Raji (cell line): ENCODE data around the gene GMPPA.

Experiments used
- POLR2A ChIP-seq: IDR thresholded peaks from 2 replicates; pipeline ENCODE4 v1.6.1; 2011; ENCODE audit warnings: low read depth, low read length, control low read depth; ENCODE audit not compliant: insufficient read depth

Gene GMPPA

DNA sequence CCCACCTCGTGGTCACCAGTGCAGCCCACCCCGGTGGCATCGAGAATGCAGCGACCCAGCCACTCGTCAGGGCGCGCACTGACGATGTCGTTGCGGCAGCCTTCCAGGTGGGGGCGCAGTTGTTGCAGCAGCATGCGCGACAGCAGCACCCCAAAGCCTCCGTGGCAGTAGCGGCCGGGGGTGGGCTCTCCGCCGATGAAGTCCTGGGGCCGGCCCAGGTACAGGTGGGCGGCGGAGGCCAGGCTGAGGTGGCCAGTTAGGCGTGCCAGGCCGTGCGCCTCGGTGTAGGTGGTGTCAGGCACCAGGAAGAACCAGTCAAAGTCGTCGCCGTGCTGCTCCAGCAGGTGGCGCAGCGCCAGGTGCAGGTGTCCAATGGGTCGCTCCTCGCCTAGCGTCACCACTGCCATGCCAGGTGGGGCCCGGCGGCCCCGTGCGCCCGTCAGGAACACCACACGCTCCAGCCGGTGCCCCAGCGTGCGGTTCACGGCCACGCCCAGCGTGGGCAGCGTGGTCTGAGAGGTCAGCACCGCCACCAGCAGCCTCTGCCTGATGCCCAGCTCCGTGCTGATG lies 43.0 kb downstream of the GMPPA start:
- peak; percentile 45; the same call in 1 of the 2 replicates for TF ChIP-seq POLR2A

DNA sequence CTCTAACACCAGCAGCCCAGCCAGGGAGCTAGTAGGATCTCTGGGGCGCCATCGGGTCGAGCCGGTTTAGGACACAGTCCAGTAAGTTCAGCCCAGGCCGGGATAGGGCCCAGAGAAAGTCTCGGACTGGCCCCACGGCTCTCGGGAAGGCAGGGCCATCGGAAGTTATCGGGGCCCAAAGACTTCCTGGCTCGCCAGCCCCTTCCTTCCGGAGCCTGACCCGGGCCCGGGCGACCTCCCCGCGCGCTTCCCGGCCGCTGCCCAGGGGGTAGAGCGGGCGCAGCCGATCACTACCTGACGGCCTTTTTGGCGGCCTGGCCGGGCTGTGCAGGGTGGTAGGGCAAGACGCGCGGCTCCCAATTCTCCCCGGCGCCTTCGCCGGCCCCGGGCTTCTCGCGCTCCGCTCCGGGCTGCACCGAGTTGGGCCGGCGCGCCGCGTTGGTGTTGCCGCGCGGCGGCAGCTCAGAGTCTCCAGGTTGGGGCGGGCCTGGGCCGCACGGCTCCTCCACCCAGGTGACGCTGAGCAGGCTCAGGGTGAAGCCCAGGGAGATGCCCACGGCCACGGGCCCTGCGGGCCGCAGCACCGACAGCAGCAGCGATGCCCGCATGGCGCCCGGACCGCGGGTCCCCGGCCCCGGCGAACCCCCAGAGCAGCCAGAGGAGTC lies 44.4 kb downstream of the GMPPA start:
- TF ChIP-seq POLR2A = no peak; the same call in 1 of the 2 replicates

DNA sequence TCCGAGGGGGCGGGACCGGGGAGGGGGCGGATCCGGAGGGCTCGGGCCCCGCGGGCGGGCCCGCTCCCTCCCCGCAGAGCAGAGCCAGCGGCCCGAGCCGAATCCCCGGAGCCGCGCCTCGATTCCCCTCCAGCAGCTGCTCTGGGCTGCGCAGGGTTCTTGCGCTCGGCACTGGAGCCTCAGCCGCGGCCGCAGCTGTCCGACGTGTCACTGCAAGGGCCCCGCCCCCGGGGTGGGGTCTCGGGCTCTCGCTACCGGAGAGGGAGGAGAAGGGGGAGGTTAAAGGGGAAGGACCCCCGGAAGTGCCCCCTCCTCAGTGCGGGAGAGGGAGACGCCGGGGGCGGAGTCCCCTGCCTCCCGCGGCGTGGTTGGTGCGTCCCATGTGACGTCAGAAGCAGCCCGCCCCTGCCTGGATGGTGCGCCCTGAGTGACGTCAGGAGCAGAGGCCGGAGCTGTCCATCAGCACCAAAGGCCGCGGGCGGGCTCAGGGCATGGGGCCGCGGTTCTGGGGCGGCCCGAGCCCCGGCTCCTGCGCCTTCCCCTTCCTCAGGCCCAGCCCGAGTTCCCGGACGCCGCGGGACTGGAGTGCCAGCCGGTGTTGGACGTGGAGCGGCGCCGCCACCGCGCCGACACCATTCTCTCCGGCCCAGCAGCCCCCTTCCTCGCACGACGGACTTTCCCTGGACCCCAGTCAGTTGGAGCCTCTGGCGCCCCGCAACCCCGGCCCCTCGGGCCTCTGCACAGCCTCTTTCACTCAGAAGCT lies 45.1 kb downstream of the GMPPA start, which contains the start of the genes CHPF and TMEM198:
CHPF (minus strand) TSS at position 214 of the 763 bp plus-strand sequence. CDS start 271 bp downstream, outside the sequence.
TMEM198 (plus strand) TSS at position 433 of the 763 bp plus-strand sequence. CDS start 700 bp downstream, outside the sequence.
- TF ChIP-seq POLR2A = peak; percentile 70

DNA sequence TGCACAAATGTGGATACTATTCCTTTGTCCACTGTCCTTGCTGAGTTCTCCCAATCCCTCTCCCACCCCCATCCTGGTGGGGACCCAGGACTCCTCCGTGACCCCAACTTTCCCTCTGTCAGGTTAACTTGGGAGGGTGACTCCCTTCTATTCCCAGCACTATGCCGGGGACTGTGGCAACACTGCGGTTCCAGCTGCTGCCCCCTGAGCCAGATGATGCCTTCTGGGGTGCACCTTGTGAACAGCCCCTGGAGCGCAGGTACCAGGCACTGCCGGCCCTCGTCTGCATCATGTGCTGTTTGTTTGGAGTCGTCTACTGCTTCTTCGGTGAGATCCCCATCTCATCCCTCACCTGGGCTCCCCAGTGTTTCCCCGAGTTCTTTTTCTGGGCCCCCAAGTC lies 45.9 kb downstream of the GMPPA start:
- TF ChIP-seq POLR2A = no peak

DNA sequence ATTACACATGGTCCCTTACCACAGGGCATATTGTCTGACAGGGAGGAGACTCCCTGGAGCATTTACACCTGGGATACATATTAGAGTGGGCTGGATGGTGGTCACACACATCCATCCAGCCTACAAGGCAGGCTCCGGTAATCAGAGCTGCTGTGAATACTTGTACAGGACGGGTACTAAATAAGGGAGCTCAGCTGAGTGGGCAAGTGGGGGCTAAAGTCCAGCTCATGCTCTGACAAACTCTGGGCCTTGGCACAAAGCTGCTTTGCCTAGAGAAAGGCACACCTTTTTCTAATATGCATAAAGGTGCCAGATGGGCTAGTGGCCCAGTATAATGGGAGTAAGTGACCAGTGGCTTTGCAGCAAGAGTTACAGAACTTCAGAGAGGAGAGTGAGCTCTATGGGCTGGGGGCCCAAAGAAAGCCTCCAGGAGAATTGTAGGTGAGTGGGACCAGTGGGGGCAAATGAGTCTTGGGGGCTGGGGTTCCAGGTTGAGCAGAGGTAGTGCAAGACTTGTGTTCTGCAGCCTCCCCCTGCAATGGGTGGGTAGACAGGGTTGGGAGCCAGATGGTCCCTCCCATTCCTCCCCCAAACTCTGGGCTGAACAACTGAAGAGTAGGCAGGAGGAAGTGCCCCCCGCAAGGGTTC lies 46.7 kb downstream of the GMPPA start:
- TF ChIP-seq POLR2A = no peak

DNA sequence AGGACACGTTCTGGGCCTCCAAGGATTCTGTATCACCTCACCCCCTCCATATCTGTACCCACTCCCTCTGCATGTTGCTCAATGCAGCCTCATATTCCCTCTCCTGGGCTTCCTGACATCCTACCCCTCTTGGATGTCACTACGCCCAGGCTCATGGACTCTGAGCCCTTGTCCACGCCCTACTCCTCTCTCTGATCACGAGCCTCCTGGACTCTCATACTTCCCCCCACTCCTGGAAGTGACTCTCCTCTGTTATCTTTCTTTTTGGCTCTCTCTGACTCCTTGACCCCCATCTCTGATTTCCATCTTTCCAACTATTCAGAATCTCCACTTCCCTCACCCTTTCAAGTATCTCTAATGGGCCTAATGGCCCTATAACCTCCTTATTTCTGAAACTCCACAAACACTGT lies 47.3 kb downstream of the GMPPA start:
- TF ChIP-seq POLR2A = no peak

DNA sequence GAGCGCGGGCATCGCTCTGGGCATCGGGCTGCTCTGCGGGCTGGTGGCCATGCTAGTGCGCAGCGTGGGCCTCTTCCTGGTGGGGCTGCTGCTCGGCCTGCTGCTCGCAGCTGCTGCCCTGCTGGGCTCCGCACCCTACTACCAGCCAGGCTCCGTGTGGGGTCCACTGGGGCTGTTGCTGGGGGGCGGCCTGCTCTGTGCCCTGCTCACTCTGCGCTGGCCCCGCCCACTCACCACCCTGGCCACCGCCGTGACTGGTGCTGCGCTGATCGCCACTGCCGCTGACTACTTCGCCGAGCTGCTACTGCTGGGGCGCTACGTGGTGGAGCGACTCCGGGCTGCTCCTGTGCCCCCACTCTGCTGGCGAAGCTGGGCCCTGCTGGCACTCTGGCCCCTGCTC lies 48.9 kb downstream of the GMPPA start:
- TF ChIP-seq POLR2A = no peak

DNA sequence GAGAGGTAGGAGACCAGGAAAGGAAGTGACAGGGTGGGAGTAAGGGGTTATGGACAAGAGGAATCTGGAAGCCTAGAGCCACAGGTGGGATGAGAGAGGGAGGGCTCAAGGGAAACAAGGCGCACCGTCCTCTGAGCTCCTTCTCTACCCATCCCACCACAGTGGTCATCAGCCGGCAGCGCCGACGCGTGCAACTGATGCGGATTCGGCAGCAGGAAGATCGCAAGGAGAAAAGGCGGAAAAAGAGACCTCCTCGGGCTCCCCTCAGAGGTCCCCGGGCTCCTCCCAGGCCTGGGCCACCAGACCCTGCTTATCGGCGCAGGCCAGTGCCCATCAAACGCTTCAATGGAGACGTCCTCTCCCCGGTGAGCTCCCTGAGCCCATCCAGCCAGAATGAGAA lies 50.3 kb downstream of the GMPPA start:
- TF ChIP-seq POLR2A = no peak

DNA sequence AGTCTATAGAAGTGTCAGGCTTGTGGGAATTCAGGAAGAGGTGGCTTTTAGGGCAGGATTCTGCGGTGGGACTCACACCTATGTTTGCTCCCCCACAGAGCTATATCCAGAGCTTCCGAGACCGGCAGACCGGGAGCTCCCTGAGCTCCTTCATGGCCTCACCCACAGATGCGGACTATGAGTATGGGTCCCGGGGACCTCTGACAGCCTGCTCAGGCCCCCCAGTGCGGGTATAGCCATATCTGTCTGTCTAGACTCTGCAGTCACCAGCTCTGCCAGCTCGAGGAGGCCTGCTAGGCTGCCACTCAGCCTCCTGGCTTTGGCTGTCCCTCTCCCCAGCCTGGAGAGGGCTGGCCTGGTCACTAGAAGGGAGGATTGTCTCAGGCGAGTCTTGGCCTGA lies 50.9 kb downstream of the GMPPA start:
- no peak for TF ChIP-seq POLR2A

DNA sequence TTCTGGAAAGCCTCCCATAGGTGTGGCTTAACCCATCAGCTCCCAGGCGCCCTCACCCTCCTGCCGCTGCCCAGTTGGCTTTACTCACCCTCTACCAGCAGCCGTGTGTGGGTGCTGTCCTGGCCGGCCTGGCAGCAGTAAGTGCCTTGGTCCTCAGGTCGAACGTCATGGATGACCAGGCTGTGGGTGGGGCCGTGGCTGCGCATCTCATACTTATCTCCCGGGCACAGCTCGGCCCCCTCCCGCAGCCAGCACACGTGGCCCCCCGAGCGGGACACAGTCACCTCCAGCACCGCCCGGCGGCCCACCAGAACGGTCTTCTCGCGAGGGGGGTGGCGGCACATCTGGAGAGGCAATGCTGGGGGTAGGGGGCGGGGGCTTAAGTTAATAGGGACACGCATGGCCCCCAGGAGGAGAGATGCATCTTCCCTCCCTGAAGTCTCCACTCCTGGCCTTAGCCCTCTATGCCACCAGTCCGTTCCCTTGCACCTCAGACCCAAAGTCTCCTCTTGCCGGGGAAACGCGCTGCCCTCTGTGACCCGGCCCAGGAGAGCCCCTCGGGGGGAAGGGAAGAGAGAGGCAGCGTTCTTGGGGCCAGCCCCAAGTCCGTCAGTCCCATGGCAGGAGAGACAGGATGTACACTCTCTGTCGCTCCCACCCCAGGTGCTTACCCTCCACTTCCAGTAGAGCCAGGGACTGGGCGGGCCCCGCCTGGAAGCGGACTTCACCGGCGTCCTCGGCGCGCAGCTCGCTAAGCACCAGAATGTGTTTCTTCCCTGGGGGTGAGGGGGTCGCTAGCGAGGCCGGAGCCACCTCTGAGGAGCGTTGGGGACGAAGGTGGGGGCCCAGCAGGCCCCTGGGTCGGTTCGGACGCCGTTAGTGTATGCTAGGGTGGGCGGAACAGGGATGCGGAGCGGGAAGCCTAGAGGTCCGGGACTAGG lies 53.0 kb downstream of the GMPPA start:
- TF ChIP-seq POLR2A = no peak

DNA sequence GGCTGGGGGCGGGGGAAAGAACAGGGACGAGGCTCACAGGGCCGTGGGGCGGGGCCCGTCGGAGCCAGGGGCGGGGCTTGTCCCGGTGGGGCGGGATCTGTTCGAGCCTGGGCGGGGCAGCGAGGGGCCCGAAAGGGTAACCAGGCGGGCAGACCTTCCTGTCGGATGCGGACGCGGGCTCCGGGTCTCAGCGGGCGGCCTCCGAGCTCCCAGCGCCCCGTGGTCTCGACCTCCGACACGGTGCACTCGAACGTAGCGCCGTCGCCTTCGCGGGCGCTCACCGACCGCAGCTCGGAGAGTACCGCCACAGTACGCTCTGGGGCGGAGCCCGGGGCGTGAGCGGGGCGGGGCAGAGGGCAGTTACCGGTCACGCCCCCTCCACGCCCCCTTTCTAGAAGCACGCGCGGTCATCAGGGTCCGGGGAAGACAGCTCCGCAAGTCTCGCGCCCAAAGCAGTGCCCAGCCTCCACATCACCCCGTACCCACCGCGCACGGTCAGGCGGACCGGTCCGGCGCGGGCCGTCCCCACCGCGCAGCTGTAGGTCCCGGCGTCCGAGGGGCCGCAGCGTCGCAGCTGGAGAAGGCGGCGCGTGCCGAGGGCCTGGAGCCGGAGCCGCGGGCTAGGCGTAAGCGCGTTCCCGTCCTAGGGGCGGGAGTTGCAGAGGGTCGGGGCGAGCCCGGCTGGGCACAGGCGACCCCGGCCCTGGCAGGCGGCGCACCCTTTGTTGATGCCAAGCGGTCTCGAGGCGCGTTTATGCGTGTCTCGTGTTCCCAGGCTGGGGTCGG lies 53.9 kb downstream of the GMPPA start:
- no peak for TF ChIP-seq POLR2A

DNA sequence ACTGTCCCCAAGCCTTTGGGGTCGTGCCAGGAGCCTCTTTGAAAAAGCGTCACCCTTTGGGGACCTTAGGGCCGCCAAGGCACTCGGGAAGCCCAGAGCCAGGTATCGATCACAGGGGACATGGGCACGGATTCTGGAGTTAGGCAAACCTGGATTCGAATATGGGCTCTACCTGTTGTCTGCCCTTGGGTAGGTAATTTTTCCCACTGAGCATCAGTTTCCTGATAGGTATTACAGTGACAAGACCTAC lies 54.4 kb downstream of the GMPPA start:
- no peak for TF ChIP-seq POLR2A

DNA sequence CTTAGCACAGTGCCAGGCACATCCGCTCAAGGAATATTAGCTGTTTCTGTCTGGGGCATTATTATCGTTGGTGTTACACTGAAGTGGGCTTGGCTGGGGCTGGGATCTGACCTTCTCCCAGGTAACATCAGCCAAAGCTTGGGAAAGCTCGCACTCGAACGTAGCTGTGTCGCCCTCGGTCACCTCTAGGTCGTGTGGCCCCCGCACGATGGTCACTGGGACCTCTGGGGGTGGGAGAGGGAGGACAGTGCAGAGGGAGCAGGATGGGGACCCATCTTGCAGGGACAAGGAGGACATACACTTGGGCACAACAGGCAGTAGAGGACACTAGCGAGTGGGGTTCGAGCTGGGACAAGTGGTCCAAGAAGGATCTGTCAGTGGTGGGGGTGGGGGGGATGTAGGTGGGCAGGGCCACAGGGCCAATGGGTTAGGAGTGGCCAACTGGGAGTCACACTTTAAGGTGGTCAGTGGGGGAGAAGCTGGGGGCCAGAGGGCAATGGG lies 54.8 kb downstream of the GMPPA start:
- no peak for TF ChIP-seq POLR2A

DNA sequence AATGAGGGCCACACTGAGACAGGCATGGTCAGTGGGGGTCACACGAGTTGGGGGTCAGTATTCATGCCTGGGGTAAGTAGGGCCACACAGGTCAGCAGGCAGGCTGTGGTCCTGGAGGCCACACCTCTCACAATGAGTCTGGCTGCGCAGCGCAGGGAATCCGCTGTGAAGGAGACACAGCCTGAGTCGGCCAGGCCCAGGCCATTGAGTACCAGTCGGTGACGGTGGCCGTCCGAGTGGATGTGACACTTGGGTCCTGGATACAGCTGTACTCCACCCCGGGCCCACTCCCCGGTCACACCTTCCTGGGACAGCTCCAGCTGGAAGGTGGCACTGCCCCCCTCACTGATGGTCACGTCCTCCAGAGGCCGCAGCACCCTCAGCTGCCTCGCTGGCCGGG lies 55.7 kb downstream of the GMPPA start:
- TF ChIP-seq POLR2A = no peak
